DND-41 (cell line): ENCODE data around the gene SLC6A1.

Source experiments
- ATAC-seq: fragments of 200-7000 bp; cut with Tn5 transposase; 3 replicates; pipeline ENCODE4 v1.9.1; 2021; ENCODE audit warnings: low read depth; ENCODE audit not compliant: insufficient read depth
- DNase-seq: peaks from one replicate; pipeline ENCODE4 v3.0.0-alpha.2; 2020
- H2AFZ ChIP-seq: 2 replicates; pipeline ENCODE4 v1.6.0; 2012; ENCODE audit warnings: low read depth, low read length
- H3K27ac ChIP-seq: 2 replicates; pipeline ENCODE4 v1.5.1; 2012; ENCODE audit warnings: low read length, inconsistent platforms
- H3K27me3 ChIP-seq: fragments of 200-600 bp; sonication (generic); 2 replicates; pipeline ENCODE4 v1.6.0; 2012; ENCODE audit warnings: low read length, mild to moderate bottlenecking, inconsistent platforms; ENCODE audit not compliant: insufficient read depth, poor library complexity
- H3K36me3 ChIP-seq: 2 replicates; pipeline ENCODE4 v1.5.1; 2012; ENCODE audit warnings: low read length, inconsistent platforms; ENCODE audit not compliant: insufficient read depth
- H3K4me1 ChIP-seq: 2 replicates; pipeline ENCODE4 v1.5.1; 2012; ENCODE audit warnings: mild to moderate bottlenecking, low read length; ENCODE audit not compliant: insufficient read depth
- H3K4me2 ChIP-seq: 2 replicates; pipeline ENCODE4 v1.6.0; 2012; ENCODE audit warnings: mild to moderate bottlenecking, moderate library complexity, low read length, inconsistent platforms; ENCODE audit not compliant: insufficient read depth
- H3K4me3 ChIP-seq, 2 experiments: fragments of 200-600 bp in 1 of 2; shearing (Covaris generic) in 1 of 2; 2 replicates each; pipeline ENCODE4 v1.5.1; 2012 to 2016; ENCODE audit warnings: inconsistent platforms in 2 of 2, low read length in 2 of 2, mild to moderate bottlenecking in 2 of 2, low read depth in 1 of 2, moderate library complexity in 1 of 2
- H3K79me2 ChIP-seq: 2 replicates; pipeline ENCODE4 v1.6.0; 2012; ENCODE audit warnings: low read length, inconsistent platforms; ENCODE audit not compliant: insufficient read depth
- H3K9ac ChIP-seq: 2 replicates; pipeline ENCODE4 v1.6.0; 2012; ENCODE audit warnings: low read depth, mild to moderate bottlenecking, inconsistent platforms, low read length, moderate library complexity
- H3K9me3 ChIP-seq: 2 replicates; pipeline ENCODE4 v1.5.1; 2012; ENCODE audit warnings: low read length, moderate library complexity, mild to moderate bottlenecking, inconsistent platforms; ENCODE audit not compliant: insufficient read depth, severe bottlenecking
- H4K20me1 ChIP-seq: 2 replicates; pipeline ENCODE4 v1.6.0; 2012; ENCODE audit warnings: low read length; ENCODE audit not compliant: insufficient read depth
- EZH2 ChIP-seq: IDR thresholded peaks from 3 replicates; pipeline ENCODE4 v1.6.1; 2012; ENCODE audit warnings: borderline replicate concordance, low read depth, mild to moderate bottlenecking, moderate library complexity, low read length, inconsistent platforms; ENCODE audit not compliant: severe bottlenecking
- TF ChIP-seq, protein P1 (sequence below): IDR thresholded peaks from 2 replicates; pipeline ENCODE4 v1.5.1; 2012; ENCODE audit warnings: borderline replicate concordance, low read length, moderate library complexity, mild to moderate bottlenecking; ENCODE audit not compliant: poor library complexity, severe bottlenecking; ENCODE audit errors: extremely low read depth

Gene SLC6A1

DNA sequence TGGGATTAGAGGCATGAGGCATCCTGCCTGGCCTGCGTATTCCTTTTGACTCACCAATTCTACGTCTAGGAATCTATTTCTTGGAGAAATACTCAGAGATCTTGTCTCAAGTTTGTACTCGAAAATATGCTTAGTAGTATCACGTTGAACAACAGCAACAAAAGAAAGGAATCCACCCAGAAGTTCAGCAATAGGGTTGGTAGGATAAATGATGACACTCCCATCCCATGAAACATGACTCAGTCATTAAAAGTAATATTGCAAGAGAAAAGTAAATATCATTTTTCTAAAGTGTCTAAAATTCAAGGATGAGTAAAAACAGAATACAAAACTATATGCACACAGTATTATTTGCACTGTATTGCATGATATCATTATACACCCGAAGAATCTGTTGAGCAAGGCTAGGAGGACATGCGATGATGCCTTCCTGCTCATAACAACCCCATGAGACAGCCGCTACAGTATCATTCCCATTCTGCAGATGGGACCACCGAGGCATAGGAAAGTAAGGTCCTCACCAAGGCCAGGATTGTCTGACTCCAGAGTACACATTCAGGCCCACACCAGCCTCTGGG, 61.5 kb downstream of the SLC6A1 start:
- H2AFZ ChIP-seq = no peak overlapping the region
- H3K27me3 ChIP-seq = peaks cover 7% of the 10 kb centered on the region
- H3K4me2 ChIP-seq = no peak overlapping the region
- H3K79me2 ChIP-seq = no peaks in the 10 kb centered on the region
- no peak for TF ChIP-seq EZH2
- TF ChIP-seq, protein P1, sequence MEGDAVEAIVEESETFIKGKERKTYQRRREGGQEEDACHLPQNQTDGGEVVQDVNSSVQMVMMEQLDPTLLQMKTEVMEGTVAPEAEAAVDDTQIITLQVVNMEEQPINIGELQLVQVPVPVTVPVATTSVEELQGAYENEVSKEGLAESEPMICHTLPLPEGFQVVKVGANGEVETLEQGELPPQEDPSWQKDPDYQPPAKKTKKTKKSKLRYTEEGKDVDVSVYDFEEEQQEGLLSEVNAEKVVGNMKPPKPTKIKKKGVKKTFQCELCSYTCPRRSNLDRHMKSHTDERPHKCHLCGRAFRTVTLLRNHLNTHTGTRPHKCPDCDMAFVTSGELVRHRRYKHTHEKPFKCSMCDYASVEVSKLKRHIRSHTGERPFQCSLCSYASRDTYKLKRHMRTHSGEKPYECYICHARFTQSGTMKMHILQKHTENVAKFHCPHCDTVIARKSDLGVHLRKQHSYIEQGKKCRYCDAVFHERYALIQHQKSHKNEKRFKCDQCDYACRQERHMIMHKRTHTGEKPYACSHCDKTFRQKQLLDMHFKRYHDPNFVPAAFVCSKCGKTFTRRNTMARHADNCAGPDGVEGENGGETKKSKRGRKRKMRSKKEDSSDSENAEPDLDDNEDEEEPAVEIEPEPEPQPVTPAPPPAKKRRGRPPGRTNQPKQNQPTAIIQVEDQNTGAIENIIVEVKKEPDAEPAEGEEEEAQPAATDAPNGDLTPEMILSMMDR = no peak
- H4K20me1 ChIP-seq = no peaks in the 10 kb centered on the region
- H3K27ac ChIP-seq = no peak overlapping the region
- H3K4me3 ChIP-seq = no peak overlapping the region
- DNase-seq (no peak), ATAC-seq (no peak)
- no peaks in the 10 kb centered on the region for H3K9me3 ChIP-seq
- no peak overlapping the region for H3K9ac ChIP-seq
- no peaks in the 10 kb centered on the region for H3K4me1 ChIP-seq
- no peaks in the 10 kb centered on the region for H3K36me3 ChIP-seq

DNA sequence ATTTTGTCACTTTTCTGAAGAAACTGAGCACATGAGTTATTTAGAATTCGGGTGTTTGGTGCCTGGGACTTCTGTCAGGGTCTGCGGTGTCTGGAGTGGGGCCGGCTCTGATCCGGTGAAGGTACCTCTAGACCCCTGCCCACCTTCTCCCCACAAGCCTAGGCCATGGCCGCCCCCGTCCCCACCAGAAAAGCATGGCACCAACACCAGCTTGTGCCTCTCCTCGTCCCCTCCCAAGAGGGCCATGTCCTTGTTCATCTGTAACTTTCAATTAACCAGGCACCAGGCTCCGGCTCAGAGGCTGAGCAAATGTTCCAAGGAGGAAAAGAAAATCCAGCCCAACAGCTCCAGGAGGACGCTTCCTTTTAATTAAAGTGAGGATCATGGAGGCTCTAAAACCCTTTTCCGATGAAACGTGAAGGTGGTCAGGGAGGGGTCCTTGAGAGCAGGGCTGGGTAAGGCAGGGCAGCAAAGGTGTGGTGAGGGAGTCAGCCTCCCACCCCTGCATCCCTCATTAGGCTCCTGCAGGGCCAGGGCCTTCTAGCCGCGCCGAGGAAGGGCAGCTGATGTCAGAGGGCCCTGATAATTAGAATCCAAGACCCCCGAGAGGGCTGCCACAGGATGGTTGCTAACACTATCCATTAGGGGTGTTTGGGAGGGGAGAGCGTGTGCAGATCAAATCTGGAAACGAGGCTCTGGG, 62.3 kb downstream of the SLC6A1 start:
- H3K36me3 ChIP-seq = no peaks in the 10 kb centered on the region
- no peaks in the 10 kb centered on the region for H3K4me1 ChIP-seq
- no peaks in the 10 kb centered on the region for H3K79me2 ChIP-seq
- no peak overlapping the region for H3K4me2 ChIP-seq
- no peaks in the 10 kb centered on the region for H3K9me3 ChIP-seq
- no peak overlapping the region for H3K9ac ChIP-seq
- H3K4me3 ChIP-seq = no peak overlapping the region
- DNase-seq = no peak
- H3K27me3 ChIP-seq = peaks cover 5% of the 10 kb centered on the region
- no peak overlapping the region for H3K27ac ChIP-seq
- TF ChIP-seq EZH2 = no peak
- TF ChIP-seq, protein P1 = no peak
- H4K20me1 ChIP-seq = no peaks in the 10 kb centered on the region
- H2AFZ ChIP-seq = no peak overlapping the region
- ATAC-seq = no peak

- H3K27ac ChIP-seq = no peak overlapping the region
- TF ChIP-seq, protein P1 = no peak
- no peak for TF ChIP-seq EZH2
- ATAC-seq = no peak
Observed at GRCh38 chr3:11055496-11055895, 62.9 kb downstream of the SLC6A1 start.

More at GRCh38 chr3:11055496-11055895, 62.9 kb downstream of the SLC6A1 start:
- no peaks in the 10 kb centered on the region for H3K79me2 ChIP-seq
- no peak overlapping the region for H3K4me2 ChIP-seq
- no peak for DNase-seq
- H3K36me3 ChIP-seq = no peaks in the 10 kb centered on the region
- peaks cover 5% of the 10 kb centered on the region for H3K27me3 ChIP-seq
- no peak overlapping the region for H3K4me3 ChIP-seq
- H3K4me1 ChIP-seq = no peaks in the 10 kb centered on the region
- no peak overlapping the region for H3K9ac ChIP-seq
- no peak overlapping the region for H2AFZ ChIP-seq
- H3K9me3 ChIP-seq = no peaks in the 10 kb centered on the region
- H4K20me1 ChIP-seq = no peaks in the 10 kb centered on the region
